ENCODE results near the gene DOCK7.
"Not testable (repeated sequence)": the region's sequence is repeated elsewhere in the genome, so short reads cannot be mapped to it uniquely, and the experiment has no call there.

DOCK7 gene

DNA sequence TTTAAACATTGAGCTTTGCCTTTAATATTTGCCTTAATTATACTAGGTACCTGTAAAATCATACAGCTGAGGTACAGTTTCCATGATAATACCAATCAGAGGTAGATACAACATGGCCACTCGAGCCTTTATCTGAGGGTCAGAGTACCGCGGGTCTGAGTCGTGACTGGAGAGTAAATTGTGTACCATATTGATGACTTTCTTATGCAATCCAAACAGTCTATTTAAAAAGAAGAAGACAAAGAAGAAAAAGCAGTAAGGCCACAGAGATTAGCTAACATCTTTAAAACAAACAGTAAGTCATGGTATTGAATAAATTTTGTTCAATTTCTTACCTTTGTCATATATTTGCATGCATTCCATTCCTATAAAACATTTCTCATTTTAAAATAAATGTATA is 159.0 kb downstream of the DOCK7 start:
- Histone ChIP-seq H3K27me3 (no peaks in the 10 kb centered on the region), H3K4me3 (ENCODE audit: low read depth, low read length) (no peak overlapping the region), H3K9me3 (no peaks in the 10 kb centered on the region), H3K4me1 (no peaks in the 10 kb centered on the region), H3K36me3 (no peaks in the 10 kb centered on the region)
- TF ChIP-seq, protein P1, sequence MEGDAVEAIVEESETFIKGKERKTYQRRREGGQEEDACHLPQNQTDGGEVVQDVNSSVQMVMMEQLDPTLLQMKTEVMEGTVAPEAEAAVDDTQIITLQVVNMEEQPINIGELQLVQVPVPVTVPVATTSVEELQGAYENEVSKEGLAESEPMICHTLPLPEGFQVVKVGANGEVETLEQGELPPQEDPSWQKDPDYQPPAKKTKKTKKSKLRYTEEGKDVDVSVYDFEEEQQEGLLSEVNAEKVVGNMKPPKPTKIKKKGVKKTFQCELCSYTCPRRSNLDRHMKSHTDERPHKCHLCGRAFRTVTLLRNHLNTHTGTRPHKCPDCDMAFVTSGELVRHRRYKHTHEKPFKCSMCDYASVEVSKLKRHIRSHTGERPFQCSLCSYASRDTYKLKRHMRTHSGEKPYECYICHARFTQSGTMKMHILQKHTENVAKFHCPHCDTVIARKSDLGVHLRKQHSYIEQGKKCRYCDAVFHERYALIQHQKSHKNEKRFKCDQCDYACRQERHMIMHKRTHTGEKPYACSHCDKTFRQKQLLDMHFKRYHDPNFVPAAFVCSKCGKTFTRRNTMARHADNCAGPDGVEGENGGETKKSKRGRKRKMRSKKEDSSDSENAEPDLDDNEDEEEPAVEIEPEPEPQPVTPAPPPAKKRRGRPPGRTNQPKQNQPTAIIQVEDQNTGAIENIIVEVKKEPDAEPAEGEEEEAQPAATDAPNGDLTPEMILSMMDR (IDR thresholded peaks at IDR 0.05; ENCODE audit: low read depth, low read length) = no peak
- DNase-seq = no peak

GRCh38 chr1:62528015-62528414 is 160.2 kb downstream of the DOCK7 start:
- DNase-seq = no peak

GRCh38 chr1:62527346-62527745 is 160.8 kb downstream of the DOCK7 start:
- not testable (repeated sequence) for DNase-seq; H3K4me1 ChIP-seq; H3K27me3 ChIP-seq; H3K36me3 ChIP-seq; H3K4me3 ChIP-seq (ENCODE audit: low read depth, low read length); H3K9me3 ChIP-seq

More at GRCh38 chr1:62528015-62528414, 160.2 kb downstream of the DOCK7 start:
- Histone ChIP-seq H3K27me3 (no peaks in the 10 kb centered on the region), H3K4me1 (no peaks in the 10 kb centered on the region), H3K36me3 (no peaks in the 10 kb centered on the region), H3K9me3 (no peaks in the 10 kb centered on the region), H3K4me3 (ENCODE audit: low read depth, low read length) (no peak overlapping the region)
- TF ChIP-seq, protein P1 (IDR thresholded peaks at IDR 0.05; ENCODE audit: low read depth, low read length) = no peak

GRCh38 chr1:62523860-62524259 is 164.3 kb downstream of the DOCK7 start:
- no peaks in the 10 kb centered on the region for H3K27me3 ChIP-seq
- no peak for DNase-seq
- no peaks in the 10 kb centered on the region for H3K36me3 ChIP-seq
- no peak overlapping the region for H3K4me3 ChIP-seq (ENCODE audit: low read depth, low read length)
- no peaks in the 10 kb centered on the region for H3K9me3 ChIP-seq
- no peaks in the 10 kb centered on the region for H3K4me1 ChIP-seq
- TF ChIP-seq, protein P1 (IDR thresholded peaks at IDR 0.05; ENCODE audit: low read depth, low read length) = no peak

DNA sequence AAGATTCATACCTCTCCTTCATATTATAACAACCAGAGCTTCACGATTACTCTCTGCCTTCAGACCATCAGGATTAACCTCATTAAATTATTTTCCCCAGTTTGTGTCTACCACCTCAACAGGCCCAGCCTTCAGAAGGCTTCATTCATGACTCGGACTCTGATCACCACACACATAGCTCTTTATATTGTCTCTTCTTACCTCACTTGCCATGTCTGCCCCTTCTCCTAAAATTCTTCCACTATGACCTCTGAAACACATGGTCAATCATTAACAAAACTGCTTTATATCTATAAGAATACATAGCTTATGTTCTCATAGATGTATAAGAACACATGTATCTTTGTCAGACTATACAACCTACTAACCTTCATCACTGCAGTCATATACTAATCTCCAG is 171.6 kb downstream of the DOCK7 start:
- H3K27me3 ChIP-seq = no peaks in the 10 kb centered on the region
- no peak for DNase-seq
- no peaks in the 10 kb centered on the region for H3K9me3 ChIP-seq
- no peaks in the 10 kb centered on the region for H3K4me1 ChIP-seq
- H3K4me3 ChIP-seq (ENCODE audit: low read depth, low read length) = no peak overlapping the region
- TF ChIP-seq, protein P1 (IDR thresholded peaks at IDR 0.05; ENCODE audit: low read depth, low read length) = no peak
- no peaks in the 10 kb centered on the region for H3K36me3 ChIP-seq

GRCh38 chr1:62514746-62515423 is 173.3 kb downstream of the DOCK7 start:
- no peak for DNase-seq
- Histone ChIP-seq H3K4me1 (no peaks in the 10 kb centered on the region), H3K4me3 (ENCODE audit: low read depth, low read length) (no peak overlapping the region), H3K9me3 (no peaks in the 10 kb centered on the region), H3K27me3 (no peaks in the 10 kb centered on the region), H3K36me3 (no peaks in the 10 kb centered on the region)
- TF ChIP-seq, protein P1 (IDR thresholded peaks at IDR 0.05; ENCODE audit: low read depth, low read length) = no peak
